ENCODE measurements around the gene SMIM24.

- TF ChIP-seq, protein P1, sequence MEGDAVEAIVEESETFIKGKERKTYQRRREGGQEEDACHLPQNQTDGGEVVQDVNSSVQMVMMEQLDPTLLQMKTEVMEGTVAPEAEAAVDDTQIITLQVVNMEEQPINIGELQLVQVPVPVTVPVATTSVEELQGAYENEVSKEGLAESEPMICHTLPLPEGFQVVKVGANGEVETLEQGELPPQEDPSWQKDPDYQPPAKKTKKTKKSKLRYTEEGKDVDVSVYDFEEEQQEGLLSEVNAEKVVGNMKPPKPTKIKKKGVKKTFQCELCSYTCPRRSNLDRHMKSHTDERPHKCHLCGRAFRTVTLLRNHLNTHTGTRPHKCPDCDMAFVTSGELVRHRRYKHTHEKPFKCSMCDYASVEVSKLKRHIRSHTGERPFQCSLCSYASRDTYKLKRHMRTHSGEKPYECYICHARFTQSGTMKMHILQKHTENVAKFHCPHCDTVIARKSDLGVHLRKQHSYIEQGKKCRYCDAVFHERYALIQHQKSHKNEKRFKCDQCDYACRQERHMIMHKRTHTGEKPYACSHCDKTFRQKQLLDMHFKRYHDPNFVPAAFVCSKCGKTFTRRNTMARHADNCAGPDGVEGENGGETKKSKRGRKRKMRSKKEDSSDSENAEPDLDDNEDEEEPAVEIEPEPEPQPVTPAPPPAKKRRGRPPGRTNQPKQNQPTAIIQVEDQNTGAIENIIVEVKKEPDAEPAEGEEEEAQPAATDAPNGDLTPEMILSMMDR (IDR thresholded peaks at IDR 0.05; ENCODE audit: borderline replicate concordance, extremely low read depth, low read length, poor library complexity, severe bottlenecking) = no peak
- no peak for TF ChIP-seq EZH2 (IDR thresholded peaks at IDR 0.05; ENCODE audit: borderline replicate concordance, low read depth, low read length, severe bottlenecking)
Measured at GRCh38 chr19:3497757-3498520, 17.6 kb upstream of the SMIM24 start.
